HG02973 (cell line): Measurements from ENCODE around the gene TPP1.

Experiments used
- ATAC-seq: cut with Tn5 transposase; IDR thresholded peaks from one replicate; pipeline ENCODE4 v1.9.1; 2021; ENCODE audit warnings: moderate library complexity; ENCODE audit not compliant: unreplicated experiment

TPP1 gene

GRCh38 chr11:6566704-6567370, 52.4 kb downstream of the TPP1 start:
- ATAC-seq: no peak

GRCh38 chr11:6565988-6566703, 53.1 kb downstream of the TPP1 start:
- no peak for ATAC-seq

GRCh38 chr11:6565325-6565724, 53.9 kb downstream of the TPP1 start:
- no peak for ATAC-seq

GRCh38 chr11:6563667-6564066, 55.6 kb downstream of the TPP1 start:
- ATAC-seq: no peak

- no peak for ATAC-seq
These were observed 56.1 kb downstream of the TPP1 start for GRCh38 chr11:6563121-6563619.
